Lower leg skin (tissue), 3 donors: ENCODE data around the gene MAEA.

Experiments used
- POLR2A ChIP-seq, 2 donors: fragments of 450-650 bp; IDR thresholded peaks; one replicate each; pipeline ENCODE4 v1.6.1; 2016 to 2017; ENCODE audit warnings: antibody characterized with exemption in 2 of 2, mild to moderate bottlenecking in 1 of 2, moderate library complexity in 1 of 2
- TF ChIP-seq, protein P1 (sequence below), 3 donors: fragments of 450-650 bp; IDR thresholded peaks; one replicate each; pipeline ENCODE4 v1.5.1; 2016; ENCODE audit warnings: antibody characterized with exemption in 3 of 3, mild to moderate bottlenecking in 3 of 3, moderate library complexity in 2 of 3

DNA sequence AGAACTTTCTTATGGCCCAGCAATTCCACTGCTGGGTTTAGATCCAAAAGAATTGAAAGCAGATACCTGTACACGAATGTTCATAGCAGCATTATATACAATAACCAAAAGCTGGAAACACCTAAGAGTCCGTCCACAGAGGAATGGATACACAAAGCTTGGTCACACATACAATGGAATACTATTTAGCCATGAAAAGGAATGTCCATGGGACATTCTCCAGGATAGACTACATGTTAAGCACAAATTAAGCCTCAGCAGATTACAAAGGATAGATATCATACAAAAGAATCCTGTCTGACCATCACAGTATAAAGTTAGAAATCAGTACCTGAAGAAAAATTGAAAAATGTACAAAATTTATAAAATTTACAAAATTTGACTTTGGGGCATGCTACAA lies 12.7 kb upstream of the MAEA start:
- TF ChIP-seq, protein P1, sequence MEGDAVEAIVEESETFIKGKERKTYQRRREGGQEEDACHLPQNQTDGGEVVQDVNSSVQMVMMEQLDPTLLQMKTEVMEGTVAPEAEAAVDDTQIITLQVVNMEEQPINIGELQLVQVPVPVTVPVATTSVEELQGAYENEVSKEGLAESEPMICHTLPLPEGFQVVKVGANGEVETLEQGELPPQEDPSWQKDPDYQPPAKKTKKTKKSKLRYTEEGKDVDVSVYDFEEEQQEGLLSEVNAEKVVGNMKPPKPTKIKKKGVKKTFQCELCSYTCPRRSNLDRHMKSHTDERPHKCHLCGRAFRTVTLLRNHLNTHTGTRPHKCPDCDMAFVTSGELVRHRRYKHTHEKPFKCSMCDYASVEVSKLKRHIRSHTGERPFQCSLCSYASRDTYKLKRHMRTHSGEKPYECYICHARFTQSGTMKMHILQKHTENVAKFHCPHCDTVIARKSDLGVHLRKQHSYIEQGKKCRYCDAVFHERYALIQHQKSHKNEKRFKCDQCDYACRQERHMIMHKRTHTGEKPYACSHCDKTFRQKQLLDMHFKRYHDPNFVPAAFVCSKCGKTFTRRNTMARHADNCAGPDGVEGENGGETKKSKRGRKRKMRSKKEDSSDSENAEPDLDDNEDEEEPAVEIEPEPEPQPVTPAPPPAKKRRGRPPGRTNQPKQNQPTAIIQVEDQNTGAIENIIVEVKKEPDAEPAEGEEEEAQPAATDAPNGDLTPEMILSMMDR (IDR thresholded peaks at IDR 0.05), result no peak
- no peak for TF ChIP-seq POLR2A (IDR thresholded peaks at IDR 0.05)
